ENCODE measurements around the gene SUN5. TPM values are rescaled to one million over a fixed set of nuclear protein-coding genes. Genes with fewer than 3 reads are reported as not detected.
A peak's percentile ranks its signal among the peaks of the same experiment; 100 is the strongest.
"Not testable (repeated sequence)": the region's sequence is repeated elsewhere in the genome, so short reads cannot be mapped to it uniquely, and the experiment has no call there.

SUN5 gene
- total RNA-seq, 1 donor from 2014 or later, result not detected

- peak; percentile 80 for DNase-seq (ENCODE audit: low spot score)
These were observed 38.5 kb downstream of the SUN5 start for GRCh38 chr20:32965581-32966373.

DNA sequence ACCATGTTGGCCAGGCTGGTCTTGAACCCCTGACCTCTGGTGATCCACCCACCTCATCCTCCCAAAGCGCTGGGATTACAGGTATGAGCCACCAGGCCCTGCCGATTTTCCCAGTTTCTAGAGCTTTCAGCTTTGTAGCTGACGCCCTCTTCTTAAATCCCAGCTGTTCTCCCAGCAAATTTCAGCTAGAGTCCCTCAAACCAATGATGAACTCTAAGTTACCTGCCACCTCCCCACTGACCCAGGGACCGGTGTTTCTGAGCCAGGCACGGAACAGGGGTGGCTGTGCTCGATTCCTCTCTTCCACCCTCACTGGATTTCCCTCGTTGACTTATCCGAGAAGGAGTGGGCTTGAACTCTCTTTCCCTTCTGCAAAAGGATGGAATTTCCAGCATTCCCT lies 39.1 kb downstream of the SUN5 start:
- DNase-seq (ENCODE audit: low spot score), result no peak

GRCh38 chr20:32964575-32964974 lies 39.7 kb downstream of the SUN5 start:
- DNase-seq (ENCODE audit: low spot score), result peak; percentile 57

GRCh38 chr20:32963176-32963575 lies 41.1 kb downstream of the SUN5 start:
- DNase-seq (ENCODE audit: low spot score), result peak; percentile 76

- DNase-seq (ENCODE audit: low spot score), result not testable (repeated sequence)
These were observed 41.6 kb downstream of the SUN5 start for GRCh38 chr20:32962646-32963045.

GRCh38 chr20:32962053-32962452 lies 42.2 kb downstream of the SUN5 start:
- DNase-seq (ENCODE audit: low spot score), result peak; percentile 73

DNA sequence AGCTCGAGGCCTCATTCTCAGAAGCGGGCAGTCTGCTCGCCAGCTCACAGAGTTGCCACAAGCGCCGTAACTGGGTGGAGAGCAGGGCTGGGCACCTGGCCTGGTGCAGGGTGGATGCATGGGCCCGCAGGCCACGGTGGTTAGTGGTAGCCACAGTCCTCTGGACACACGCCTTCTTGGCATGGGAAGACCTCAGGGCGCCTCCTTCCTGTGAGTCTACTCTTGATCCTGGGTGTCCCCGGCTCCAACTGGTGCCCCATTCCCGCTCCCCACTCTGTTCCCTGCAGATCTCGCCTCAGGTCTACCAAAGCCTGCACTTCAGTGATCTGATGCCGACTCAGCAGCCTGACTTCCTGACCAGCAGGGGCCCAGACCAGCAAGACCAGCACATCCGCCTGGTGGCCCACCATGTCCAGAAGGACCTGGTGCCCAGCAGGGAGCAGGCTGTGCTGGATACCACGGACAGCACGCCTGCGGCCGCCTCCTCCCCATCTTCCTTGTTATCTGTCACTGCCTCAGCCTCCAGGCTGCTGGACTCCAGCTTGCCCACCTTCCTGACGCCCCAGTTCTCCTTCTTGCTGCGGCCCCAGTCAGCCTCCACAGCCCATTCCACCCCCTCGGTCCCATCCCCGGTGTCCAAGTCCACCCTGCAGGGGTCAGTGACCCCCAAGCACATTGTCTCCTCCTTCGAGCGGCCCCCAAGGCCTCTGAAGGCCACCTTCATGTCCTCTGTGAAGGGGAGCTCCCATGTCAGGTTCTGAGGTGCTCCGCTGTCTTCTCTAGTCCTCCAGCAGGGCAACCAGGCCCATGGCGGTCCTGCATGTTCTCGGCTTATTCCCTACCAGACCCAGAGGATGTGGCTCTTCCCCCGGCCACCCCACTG lies 43.1 kb downstream of the SUN5 start:
- peak; percentile 87 for DNase-seq (ENCODE audit: low spot score)

- peak; percentile 71 for DNase-seq (ENCODE audit: low spot score)
These were observed 44.1 kb downstream of the SUN5 start for GRCh38 chr20:32960222-32960518.

DNA sequence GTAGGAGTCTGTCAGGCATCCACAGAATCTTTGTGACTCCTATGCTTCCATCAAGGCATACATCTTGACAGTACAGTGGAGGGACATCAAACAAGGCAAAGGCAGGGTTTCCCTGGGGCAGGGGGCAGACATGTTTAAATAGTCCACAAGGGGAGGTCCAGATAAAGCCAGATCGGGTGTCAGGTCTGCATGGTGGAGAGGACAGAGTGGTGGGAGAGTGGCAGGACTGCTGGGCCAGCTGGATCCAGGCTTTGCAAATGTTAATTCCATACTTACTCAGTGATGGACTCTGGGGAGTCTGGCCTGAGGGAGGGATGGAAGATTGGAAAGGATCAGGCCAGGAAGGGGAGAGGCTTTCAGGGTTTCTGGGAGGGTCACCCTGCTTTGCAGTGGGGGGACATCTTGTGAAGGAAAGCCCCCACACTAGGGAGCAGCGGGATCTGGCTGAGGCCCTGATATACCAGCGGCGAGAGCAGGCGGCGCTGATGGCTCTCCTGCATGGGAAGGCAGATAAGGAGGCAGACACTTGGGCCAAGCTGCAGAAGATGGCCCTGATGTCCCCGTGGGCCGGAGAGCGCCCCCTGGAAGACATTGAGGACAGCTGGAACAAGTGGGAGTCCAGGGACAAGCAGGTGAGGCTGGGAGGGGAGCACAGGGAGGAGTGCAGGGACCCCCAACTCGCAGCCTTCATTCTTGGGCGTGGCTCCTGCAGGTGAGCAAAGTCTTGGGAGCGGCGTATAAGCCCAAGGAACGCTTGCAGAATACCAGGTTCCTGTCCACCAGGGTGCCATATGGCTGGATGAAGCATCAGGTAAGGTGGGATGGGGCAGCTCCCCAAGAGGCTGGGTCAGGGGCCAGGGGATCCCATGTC lies 44.6 kb downstream of the SUN5 start:
- DNase-seq (ENCODE audit: low spot score), result peak; percentile 71

DNA sequence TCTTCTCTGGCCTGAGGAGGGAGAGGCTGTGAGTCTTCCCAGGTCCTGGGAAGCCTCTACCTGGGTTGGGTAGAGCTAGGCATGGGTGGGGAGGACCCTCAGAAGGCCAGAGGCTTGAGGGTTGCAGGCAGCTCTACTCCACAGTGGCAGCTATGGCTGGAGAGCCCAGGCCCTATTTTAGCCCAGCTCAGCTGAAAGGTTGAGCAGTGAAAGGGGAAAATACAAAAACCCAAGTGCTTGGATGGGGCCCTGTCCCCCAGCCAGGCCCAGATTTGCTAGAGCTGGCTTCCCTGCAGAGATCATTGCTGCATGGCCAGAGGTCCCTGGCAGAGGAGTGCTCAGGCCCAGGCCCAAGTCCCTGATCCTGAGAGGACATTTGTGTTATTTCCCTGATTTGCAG lies 45.7 kb downstream of the SUN5 start:
- DNase-seq (ENCODE audit: low spot score), result no peak

- no peak for DNase-seq (ENCODE audit: low spot score)
These were observed 46.8 kb downstream of the SUN5 start for GRCh38 chr20:32957459-32957858.

DNA sequence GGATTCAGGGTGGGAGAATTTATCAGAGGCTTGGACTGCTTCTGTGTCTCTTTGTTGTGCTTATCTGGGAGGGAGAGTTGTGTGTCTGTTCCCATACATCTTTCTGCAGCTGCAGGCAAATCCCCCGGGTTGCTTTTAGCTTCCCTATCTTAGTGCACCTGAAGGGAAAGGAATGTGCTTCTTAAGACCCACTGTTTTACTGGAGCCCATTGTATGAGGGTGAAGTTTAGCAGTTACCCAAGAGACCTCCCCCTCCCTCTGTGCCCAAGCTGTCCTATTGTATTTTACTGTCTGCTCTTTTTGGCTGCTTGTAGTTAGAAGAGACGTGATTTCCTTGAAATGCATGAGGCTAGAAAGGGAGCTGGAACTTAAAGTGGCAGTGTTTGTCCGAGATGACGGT lies 53.7 kb downstream of the SUN5 start:
- not testable (repeated sequence) for DNase-seq (ENCODE audit: low spot score)

DNA sequence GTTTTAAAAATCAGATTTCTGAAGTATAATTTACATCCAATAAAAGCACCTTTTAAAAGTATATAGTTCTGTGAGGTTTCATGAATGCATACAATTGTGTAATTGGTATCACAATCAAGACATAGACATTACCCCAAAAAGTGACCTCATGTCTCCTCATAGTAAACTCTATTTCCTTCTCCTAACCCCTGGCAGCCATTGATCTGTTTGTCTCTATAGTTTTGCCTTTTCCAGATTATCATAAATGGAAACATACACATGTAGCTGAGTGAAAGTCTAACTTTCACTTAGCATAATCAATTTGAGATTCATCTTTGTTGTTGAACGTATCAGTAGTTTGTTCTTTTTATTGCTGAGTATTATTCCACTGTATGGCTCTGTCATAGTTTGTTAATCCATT lies 57.6 kb downstream of the SUN5 start:
- DNase-seq (ENCODE audit: low spot score), result no peak

- DNase-seq (ENCODE audit: low spot score), result no peak
These were observed 58.5 kb downstream of the SUN5 start for GRCh38 chr20:32945710-32946221.

- no peak for DNase-seq (ENCODE audit: low spot score)
These were observed 60.7 kb downstream of the SUN5 start for GRCh38 chr20:32943490-32944052.

GRCh38 chr20:32941155-32941885 lies 62.9 kb downstream of the SUN5 start:
- no peak for DNase-seq (ENCODE audit: low spot score)

- DNase-seq (ENCODE audit: low spot score), result no peak
These were observed 69.7 kb downstream of the SUN5 start for GRCh38 chr20:32934580-32934979.

Data from mesenteric fat pad (tissue), 1 donor.